Fibroblast of pulmonary artery (primary cell): Measurements from ENCODE around the gene LRMDA.
A peak's percentile ranks its signal among the peaks of the same experiment; 100 is the strongest.

Source experiments
- DNase-seq: peaks from one replicate; pipeline ENCODE4 v3.0.0-alpha.2; 2010; ENCODE audit warnings: low read depth
- H3K4me3 ChIP-seq: replicated peaks from 2 replicates; pipeline ENCODE4 v1.5.1; 2011; ENCODE audit warnings: low read depth, mild to moderate bottlenecking, control low read depth, low read length, moderate library complexity
- CTCF ChIP-seq: IDR thresholded peaks from 2 replicates; pipeline ENCODE4 v1.5.1; 2011; ENCODE audit warnings: mild to moderate bottlenecking, control low read depth, low read length, inconsistent platforms; ENCODE audit errors: missing control alignments

Gene LRMDA

DNA sequence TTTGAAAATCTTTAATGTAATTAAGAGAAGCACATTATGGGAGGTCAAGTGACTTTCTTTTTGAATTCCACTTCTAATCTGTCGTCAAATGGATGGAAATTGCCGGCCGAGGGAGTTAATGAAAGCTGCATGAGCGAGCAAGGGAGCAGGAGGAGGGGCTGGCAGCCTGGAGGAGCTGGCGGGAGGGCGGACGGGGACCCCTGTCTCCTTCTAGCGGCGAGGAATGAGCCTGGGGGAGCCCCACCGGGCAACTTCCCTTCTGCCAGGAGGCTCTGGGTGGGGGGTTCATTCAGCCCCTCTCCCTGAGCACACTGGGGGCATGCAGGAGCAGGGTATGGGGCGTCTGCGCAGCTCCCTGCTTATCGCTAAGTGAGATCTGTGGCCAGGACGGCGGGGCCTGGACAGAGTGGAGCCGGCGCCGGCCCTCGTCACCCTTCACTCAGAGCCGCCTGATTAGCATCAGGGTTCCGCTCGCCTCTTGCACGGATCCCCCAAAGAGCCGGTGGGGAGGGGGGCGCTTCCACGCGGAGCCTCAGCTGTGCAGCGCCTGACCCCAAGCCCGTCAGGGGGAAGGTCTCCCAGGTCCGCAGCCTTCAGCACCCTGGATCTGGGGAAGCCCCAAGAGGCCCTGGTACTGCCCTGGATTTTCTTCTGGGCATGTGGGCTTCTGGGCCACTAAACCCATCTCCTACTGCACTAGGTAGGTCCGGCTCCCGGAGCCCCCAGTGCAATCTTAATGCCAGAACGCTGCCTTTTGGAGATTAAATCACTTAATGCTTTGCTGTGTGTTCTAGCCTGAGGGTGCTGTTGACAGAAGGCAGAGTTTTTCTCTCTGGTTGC is 680.8 kb downstream of the LRMDA start:
- no peak overlapping the region for H3K4me3 ChIP-seq
- DNase-seq = no peak
- no peak for TF ChIP-seq CTCF

- DNase-seq = no peak
- no peak for TF ChIP-seq CTCF
- no peak overlapping the region for H3K4me3 ChIP-seq
These were observed 681.4 kb downstream of the LRMDA start for GRCh38 chr10:76112826-76113150.

- DNase-seq = peak; percentile 1
- TF ChIP-seq CTCF = no peak
- H3K4me3 ChIP-seq = no peak overlapping the region
These were observed 682.5 kb downstream of the LRMDA start for GRCh38 chr10:76113952-76114351.

DNA sequence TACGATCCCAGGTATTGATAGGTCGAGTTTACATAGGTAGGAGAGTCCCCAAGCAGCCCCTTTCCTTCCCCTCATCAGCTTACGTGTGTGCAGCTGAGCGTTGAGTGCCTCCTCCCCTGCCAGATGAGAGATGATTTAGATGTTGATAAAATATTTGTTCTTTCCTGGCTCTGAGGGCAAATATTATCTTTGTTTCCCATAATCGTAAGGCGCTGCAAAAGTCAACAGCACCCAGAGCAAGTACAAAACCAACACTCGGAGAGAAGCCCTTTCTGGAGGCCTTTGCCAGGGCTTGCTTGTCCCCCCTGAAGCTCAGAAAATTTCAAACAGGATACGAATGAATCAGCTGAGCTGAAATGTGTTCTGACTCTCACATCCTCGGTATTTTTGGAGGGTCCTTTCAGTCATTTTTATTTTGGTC is 683.2 kb downstream of the LRMDA start:
- no peak for DNase-seq
- no peak for TF ChIP-seq CTCF
- no peak overlapping the region for H3K4me3 ChIP-seq

DNA sequence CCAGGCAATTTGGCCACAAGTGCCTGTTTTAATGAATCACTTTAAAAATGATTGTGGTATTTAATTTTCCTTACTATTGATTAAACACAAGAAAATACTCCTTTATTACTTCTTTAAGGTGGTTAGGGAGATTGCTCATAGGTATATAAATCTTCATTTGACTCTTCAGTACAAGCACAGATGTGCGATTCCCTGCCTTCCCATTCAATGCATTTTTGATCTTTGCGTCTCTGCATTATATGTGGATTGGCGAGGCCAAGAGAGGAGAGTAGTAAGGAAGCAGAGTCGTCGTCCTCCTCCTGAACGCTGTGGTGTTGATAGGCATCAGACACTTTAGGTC is 683.7 kb downstream of the LRMDA start:
- no peak for TF ChIP-seq CTCF
- no peak for DNase-seq
- H3K4me3 ChIP-seq = no peak overlapping the region

DNA sequence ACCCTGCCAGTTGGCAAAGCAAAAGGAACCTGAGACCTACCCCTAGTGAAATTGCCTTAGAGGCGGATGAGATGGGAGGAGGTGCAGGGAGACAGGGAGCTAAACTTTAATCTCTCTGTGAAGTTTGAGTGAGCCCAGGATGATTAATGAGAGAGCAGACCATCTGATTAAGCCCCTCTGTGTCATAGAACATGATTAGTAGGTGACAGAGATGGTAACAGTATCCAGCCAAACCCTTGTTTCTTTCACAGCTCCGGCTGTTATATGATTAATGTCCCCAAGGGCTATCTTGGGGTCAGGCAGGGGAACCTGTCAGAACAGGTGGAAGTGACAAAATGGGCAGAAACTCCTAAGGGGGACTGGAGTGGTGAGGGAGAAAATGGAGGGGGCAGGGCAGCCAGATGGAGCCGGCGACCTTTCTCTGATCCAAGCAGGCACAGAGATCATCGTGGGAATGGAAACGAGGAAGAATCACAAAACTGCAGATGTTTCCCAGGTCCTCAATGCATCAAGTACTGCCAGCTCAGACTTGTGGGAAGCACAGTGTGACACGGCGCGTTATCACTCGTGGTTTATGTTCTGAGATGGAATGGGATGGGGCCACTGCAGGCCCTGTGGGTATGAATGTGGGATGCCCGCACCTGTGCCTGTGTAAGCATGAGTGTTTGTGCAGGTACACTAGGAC is 684.2 kb downstream of the LRMDA start:
- DNase-seq = no peak
- TF ChIP-seq CTCF = no peak
- no peak overlapping the region for H3K4me3 ChIP-seq

GRCh38 chr10:76116523-76116922 is 685.1 kb downstream of the LRMDA start:
- TF ChIP-seq CTCF = no peak
- H3K4me3 ChIP-seq = no peak overlapping the region
- no peak for DNase-seq
